ENCODE data around the gene C7orf57. TPM values are rescaled to one million over a fixed set of nuclear protein-coding genes. Genes with fewer than 3 reads are reported as not detected.
A peak's percentile ranks its signal among the peaks of the same experiment; 100 is the strongest.
"Not testable (repeated sequence)": the region's sequence is repeated elsewhere in the genome, so short reads cannot be mapped to it uniquely, and the experiment has no call there.

Gene C7orf57
- total RNA-seq, 4 donors from 2014 or later, result not detected

- peaks cover 0 to 16% (median 9%) of the 10 kb centered on the region in 4 donors for H3K4me1 ChIP-seq
- TF ChIP-seq POLR2AphosphoS5 (IDR thresholded peaks at IDR 0.05), result peak in 1 of 2 donors; percentile 42
- peak; percentile 44 to 60 (median 55) for TF ChIP-seq CTCF (IDR thresholded peaks at IDR 0.05)
- no peak for TF ChIP-seq EP300 (IDR thresholded peaks at IDR 0.05)
- H3K27me3 ChIP-seq, result no peaks in the 10 kb centered on the region
- peak overlapping the region; percentile 52 to 63 (median 56) for H3K4me3 ChIP-seq
- DNase-seq (ENCODE audit: extremely low spot score), result peak; percentile 98
- 5% methylated on average over 26 of the region's 26 CpGs for WGBS
- H3K27ac ChIP-seq (replicated peaks in 1 of 4), result peak overlapping the region; percentile 29 to 60 (median 44)
- no peaks in the 10 kb centered on the region for H3K9me3 ChIP-seq
- intact Hi-C loops (cut with DNase I), result loop anchor here (2.0 kb wide), 1 partner anchor 119 kb away; no protein-coding TSS in a partner anchor
- H3K36me3 ChIP-seq, result no peaks in the 10 kb centered on the region
These were observed 43.5 kb upstream of the C7orf57 start for GRCh38 chr7:47991741-47992311.

- peak overlapping the region in 3 of 4 donors; percentile 52 to 56 (median 55) for H3K4me3 ChIP-seq
- H3K9me3 ChIP-seq, result no peaks in the 10 kb centered on the region
- WGBS, result 81% methylated on average over 3 of the region's 3 CpGs
- peaks cover 0 to 16% (median 9%) of the 10 kb centered on the region in 4 donors for H3K4me1 ChIP-seq
- no peak for DNase-seq (ENCODE audit: extremely low spot score)
- H3K36me3 ChIP-seq, result no peaks in the 10 kb centered on the region
- no peaks in the 10 kb centered on the region for H3K27me3 ChIP-seq
- peak overlapping the region in 3 of 4 donors; percentile 30 to 60 (median 59) for H3K27ac ChIP-seq (replicated peaks in 1 of 4)
- intact Hi-C loops (cut with DNase I), result no loop called here
- TF ChIP-seq POLR2AphosphoS5 (IDR thresholded peaks at IDR 0.05), result no peak
- no peak for TF ChIP-seq POLR2A (IDR thresholded peaks at IDR 0.05; ENCODE audit: low read depth)
- no peak for TF ChIP-seq CTCF (IDR thresholded peaks at IDR 0.05)
- no peak for TF ChIP-seq EP300 (IDR thresholded peaks at IDR 0.05)
These were observed 42.9 kb upstream of the C7orf57 start for GRCh38 chr7:47992446-47992845.

DNA sequence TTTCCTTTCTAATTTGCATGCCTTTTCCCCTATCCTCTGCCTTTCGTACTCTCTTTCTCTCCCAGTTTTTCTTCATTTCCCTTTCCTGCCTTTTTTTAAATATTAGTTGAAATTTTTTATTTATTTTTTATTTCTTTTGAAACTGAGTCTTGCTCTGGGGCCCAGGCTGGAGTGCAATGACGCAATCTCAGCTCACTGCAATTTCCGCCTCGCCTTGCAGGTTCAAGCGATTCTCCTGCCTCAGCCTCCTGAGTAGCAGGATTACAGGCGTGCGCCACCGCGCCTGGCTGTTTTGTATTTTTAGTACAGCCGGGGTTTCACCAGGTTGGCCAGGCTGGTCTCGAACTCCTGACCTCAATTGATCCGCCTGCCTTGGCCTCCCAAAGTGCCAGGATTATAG lies 35.9 kb upstream of the C7orf57 start:
- H3K4me3 ChIP-seq, result no peak overlapping the region
- H3K4me1 ChIP-seq, result no peaks in the 10 kb centered on the region
- H3K9me3 ChIP-seq, result no peaks in the 10 kb centered on the region
- intact Hi-C loops (cut with DNase I), result no loop called here
- DNase-seq (ENCODE audit: extremely low spot score), result no peak
- WGBS, result 98% methylated on average over 12 of the region's 12 CpGs
- no peaks in the 10 kb centered on the region for H3K36me3 ChIP-seq
- TF ChIP-seq POLR2AphosphoS5 (IDR thresholded peaks at IDR 0.05) (no peak), CTCF (IDR thresholded peaks at IDR 0.05) (no peak), EP300 (IDR thresholded peaks at IDR 0.05) (no peak), POLR2A (IDR thresholded peaks at IDR 0.05; ENCODE audit: low read depth) (no peak)
- no peak overlapping the region for H3K27ac ChIP-seq (replicated peaks in 1 of 4)
- H3K27me3 ChIP-seq, result no peaks in the 10 kb centered on the region

DNA sequence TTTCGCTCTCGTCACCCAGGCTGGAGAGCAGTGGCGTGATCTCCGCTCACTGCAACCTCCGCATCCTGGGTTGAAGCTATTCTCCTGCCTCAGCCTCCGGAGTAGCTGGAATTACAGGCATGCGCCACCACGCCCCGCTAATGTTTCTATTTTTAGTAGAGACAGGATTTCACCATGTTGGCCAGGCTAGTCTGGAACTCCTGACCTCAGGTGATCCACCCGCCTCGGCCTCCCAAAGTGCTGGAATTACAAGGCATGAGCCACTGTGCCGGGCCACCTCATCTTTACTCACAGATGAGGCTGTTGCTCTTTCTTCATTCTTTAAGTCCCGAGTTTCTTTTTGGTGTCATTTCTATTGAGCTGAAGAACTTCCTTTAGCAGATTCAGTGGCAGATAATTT lies 35.2 kb upstream of the C7orf57 start:
- H3K9me3 ChIP-seq; H3K36me3 ChIP-seq; H3K27ac ChIP-seq (replicated peaks in 1 of 4); DNase-seq (ENCODE audit: extremely low spot score); H3K27me3 ChIP-seq; intact Hi-C loops (cut with DNase I); H3K4me1 ChIP-seq; H3K4me3 ChIP-seq: not testable (repeated sequence)
- 93% methylated on average over 13 of the region's 13 CpGs for WGBS

DNA sequence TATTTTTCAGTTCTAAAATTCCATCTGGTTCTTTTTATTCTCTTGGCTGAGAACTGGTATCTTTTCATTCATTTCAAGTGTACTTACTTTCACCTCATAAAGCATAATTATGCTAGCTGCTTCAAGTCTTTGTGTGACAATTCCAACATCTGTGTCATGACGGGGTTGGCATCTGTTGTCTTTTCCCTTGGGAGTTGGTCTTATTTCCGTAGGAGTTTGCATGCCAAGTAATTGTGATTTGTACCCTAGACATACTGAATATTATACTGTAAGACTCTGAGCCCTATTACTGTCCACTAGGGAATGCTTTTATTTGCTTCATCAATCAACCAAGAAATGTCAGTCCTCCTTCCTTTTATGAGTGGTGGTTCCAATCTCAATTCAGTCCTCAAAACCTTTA lies 31.3 kb upstream of the C7orf57 start:
- no peak overlapping the region for H3K27ac ChIP-seq (replicated peaks in 1 of 4)
- peaks cover 0 to 12% (median 0%) of the 10 kb centered on the region in 4 donors for H3K27me3 ChIP-seq
- TF ChIP-seq POLR2AphosphoS5 (IDR thresholded peaks at IDR 0.05) (no peak), POLR2A (IDR thresholded peaks at IDR 0.05; ENCODE audit: low read depth) (no peak), EP300 (IDR thresholded peaks at IDR 0.05) (no peak), CTCF (IDR thresholded peaks at IDR 0.05) (no peak)
- DNase-seq (ENCODE audit: extremely low spot score), result no peak
- 45% methylated on average over 2 of the region's 2 CpGs for WGBS
- H3K9me3 ChIP-seq, result no peaks in the 10 kb centered on the region
- intact Hi-C loops (cut with DNase I), result no loop called here
- H3K4me1 ChIP-seq, result no peaks in the 10 kb centered on the region
- H3K4me3 ChIP-seq, result no peak overlapping the region
- H3K36me3 ChIP-seq, result no peaks in the 10 kb centered on the region
